GM18508 (cell line): ENCODE data around the gene NOTCH1.
"Not testable (repeated sequence)": the region's sequence is repeated elsewhere in the genome, so short reads cannot be mapped to it uniquely, and the experiment has no call there.

Experiments used
- ATAC-seq: cut with Tn5 transposase; IDR thresholded peaks from one replicate; pipeline ENCODE4 v1.9.1; 2021; ENCODE audit warnings: moderate number of reproducible peaks; ENCODE audit not compliant: insufficient read depth, unreplicated experiment

Gene NOTCH1

DNA sequence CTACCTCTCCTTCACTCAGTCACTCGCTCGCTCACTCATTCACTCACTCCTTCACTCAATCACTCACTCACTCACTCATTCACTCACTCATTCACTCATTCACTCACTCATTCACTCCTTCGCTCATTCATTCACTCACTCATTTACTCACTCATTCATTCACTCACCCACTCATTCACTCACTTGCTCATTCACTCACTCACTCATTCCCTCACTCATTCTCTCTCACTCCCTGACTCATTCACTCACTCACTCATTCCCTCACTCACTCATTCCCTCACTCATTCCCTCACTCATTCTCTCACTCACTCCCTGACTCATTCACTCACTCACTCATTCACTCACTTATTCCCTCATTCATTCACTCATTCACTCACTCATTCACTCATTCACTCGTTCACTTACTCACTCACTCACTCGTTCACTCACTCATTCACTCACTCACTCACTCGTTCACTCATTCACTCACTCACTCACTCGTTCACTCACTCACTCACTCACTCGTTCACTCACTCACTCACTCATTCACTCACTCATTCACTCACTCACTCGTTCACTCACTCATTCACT is 33.9 kb upstream of the NOTCH1 start:
- ATAC-seq, result not testable (repeated sequence)

GRCh38 chr9:136578915-136579649 is 33.2 kb upstream of the NOTCH1 start:
- no peak for ATAC-seq

GRCh38 chr9:136578626-136578914 is 32.7 kb upstream of the NOTCH1 start:
- ATAC-seq, result no peak

DNA sequence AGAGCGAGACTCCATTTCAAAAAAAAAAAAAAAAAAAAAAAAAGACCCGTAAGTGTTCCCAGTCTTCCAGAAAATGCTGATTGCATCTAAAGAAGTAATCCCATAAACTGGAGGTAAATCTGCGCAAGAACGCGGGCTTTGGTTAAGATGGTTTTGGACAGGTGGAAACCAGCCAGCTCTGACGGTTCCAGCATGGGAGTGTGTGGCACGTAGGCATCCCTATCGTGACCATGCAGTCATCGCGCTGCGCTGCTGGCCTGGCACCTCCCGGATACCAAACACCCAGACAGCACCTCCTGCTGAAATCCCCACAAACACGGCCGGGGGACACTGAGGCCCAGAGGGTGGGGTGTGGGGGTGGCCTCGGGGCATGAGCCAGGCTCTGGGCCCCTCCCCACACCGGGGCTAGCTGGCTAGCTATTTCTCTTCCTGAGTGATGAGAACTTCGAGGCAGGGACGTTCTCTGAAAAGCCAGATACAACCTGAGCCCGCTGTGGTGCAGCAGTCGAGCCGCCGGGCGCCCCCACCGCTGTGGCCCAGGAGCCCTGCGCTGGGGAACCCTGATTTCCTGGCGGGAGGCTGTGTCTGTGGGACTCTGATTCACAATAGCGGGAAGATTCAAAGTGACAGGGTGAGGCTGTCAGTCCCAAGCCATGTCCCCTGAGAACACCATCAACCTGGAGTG is 32.2 kb upstream of the NOTCH1 start:
- ATAC-seq, result no peak

GRCh38 chr9:136576269-136576626 is 30.4 kb upstream of the NOTCH1 start:
- no peak for ATAC-seq

DNA sequence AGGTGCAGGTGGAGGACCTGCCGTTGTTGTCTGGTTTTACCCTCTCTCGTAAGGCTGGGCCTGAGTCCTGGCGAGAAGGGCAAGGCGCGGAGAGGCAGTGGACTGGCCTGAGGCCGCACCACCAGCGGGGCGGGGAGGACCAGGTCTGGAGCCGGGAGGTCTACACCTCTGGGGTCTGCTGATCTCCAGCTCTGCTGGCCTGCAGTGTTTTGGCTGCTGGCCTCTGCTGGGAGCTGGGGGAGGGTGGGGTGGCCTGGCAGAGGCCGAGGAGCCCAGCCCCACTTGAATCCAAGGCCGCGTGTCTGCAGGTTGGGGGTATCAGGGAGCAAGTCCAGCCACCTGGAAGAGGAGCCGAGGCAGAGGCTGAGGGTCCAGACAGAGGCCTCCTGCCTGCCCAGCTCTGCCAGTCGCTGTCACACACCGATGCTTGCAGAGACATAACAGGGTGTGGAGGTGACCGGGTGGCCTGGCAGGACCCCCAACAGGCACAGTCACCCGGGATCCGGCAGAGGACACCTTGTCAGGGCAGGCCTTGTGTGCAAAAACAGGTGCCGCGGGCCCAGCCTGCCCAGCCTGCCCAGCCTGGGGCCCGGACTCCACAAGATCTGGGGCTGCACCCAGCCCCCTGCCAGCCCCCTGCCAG is 29.9 kb upstream of the NOTCH1 start:
- ATAC-seq, result no peak

- not testable (repeated sequence) for ATAC-seq
Observed at GRCh38 chr9:136574606-136575005, 28.8 kb upstream of the NOTCH1 start.

- no peak for ATAC-seq
Observed at GRCh38 chr9:136572828-136573625, 27.2 kb upstream of the NOTCH1 start.

- ATAC-seq, result no peak
Observed at GRCh38 chr9:136572003-136572827, 26.4 kb upstream of the NOTCH1 start.

DNA sequence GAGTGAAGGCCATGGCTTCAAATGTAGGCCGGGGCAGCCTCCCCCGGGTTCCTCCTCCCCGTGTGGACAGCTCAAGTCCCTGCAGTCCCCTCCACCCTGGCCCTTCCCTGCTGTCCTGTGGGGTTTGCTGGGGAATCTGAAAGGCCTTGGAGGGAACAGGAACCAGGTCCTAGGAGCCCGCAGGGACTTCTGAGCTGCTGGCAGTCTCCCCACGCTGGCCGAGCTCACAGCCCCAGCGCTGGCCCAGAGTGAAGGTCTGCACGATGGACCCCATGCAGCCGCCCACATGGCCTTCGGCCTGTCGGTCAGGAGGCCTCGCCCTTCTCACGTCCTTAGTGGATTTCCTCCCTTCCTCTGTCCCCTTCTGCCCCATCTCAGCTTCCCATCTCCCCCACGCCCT is 25.7 kb upstream of the NOTCH1 start:
- ATAC-seq, result no peak

DNA sequence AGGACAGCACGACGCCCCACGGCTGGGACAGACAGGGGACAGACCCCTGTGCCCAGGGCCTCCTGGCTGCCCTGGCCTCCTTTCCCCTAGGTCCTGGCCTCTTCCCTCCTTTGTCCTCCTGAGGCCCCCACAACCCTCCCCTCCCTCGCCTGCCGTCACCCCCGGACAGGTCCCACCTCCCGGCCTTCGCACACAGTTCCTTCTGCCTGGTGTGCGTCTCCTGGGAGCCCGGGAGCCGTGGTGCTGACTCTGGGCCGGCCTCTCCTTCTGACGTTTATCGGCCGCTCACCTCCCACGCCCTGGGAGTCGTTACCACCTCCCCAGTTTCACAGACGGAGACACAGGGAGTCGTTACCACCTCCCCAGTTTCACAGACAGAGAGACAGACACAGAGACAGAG is 25.1 kb upstream of the NOTCH1 start:
- ATAC-seq, result no peak

DNA sequence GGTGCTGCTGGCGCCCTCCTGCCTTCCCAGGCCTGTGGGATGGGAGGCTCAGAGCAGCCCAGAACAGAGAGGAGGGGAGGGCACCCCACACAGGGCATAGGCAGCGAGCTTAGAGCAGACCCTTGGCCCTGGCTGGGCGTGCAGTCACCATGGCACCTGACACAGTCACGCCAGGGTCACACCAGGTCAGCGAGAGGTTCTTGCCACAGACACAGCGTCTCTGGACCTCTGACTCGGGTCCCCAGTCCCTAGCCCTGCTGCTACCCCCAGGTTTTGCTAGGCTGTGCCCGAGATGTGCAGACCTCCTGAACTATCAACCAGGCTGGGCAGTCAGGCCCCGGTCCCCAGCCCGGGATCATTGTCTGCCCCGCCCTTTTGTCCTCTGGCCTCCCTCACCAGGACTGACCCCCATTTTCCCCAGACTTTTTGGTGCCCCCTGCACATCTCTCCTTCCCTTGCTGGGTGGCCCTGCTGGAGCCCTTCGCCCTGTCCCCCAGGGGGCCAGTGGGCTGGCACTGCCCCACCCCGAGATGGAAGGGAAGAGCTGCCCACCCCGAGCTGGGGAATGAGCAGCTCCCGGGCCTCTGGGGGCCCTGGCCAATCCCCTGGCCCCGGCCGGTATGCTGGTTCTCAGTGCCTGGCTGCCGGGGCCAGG is 24.5 kb upstream of the NOTCH1 start:
- no peak for ATAC-seq

GRCh38 chr9:136569526-136570148 is 23.8 kb upstream of the NOTCH1 start:
- no peak for ATAC-seq

GRCh38 chr9:136568288-136569081 is 22.6 kb upstream of the NOTCH1 start:
- no peak for ATAC-seq

- ATAC-seq, result no peak
Observed at GRCh38 chr9:136567651-136568287, 21.9 kb upstream of the NOTCH1 start.

DNA sequence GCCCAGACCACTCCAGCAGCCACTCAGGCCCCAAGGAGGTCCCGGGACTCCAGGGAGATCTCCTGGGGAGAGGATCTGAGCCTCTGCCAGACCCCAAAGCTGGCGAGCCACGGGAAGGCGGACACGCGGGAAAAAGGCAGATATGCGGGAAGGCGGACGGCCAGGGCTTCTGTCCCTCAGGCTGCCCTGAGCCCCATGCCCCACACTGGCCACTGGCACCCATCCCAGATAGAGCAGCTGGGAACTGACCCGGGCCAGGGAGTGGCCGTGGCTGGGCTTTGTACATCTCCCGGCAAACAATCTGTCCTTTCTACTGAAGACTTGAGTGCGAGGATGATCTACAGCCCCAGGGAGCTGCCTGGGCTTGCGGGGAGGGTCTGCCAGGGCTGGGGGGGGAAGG is 21.1 kb upstream of the NOTCH1 start:
- no peak for ATAC-seq

DNA sequence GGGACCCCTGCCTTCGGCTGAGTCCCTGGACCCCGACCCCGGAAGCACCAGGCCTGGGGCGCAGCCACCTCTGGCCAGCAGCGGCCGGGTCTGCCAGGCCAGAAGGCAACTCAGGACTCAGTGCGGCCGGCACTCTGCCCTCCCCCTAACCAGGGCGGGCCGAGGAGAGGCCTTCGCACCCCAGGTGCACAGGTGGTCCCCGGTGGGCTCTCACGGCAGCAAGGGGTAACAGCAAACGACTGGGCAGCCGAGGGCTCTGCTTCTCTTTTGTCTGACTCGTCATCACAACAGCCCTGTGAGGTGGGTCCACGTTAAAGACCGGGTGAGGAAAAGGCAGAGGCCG is 20.7 kb upstream of the NOTCH1 start:
- ATAC-seq, result no peak
